Ectodermal cell (in vitro differentiated cells): ENCODE measurements around the gene TAC4.

ENCODE experiments used
- H3K27ac ChIP-seq: 2 replicates; pipeline ENCODE4 v1.7.0; 2013; ENCODE audit warnings: mild to moderate bottlenecking, low read depth, low read length; ENCODE audit not compliant: insufficient read depth, poor library complexity, severe bottlenecking
- H3K27me3 ChIP-seq: 2 replicates; pipeline ENCODE4 v1.7.0; 2013; ENCODE audit warnings: mild to moderate bottlenecking, low read length; ENCODE audit not compliant: insufficient read depth, control insufficient read depth, poor library complexity, severe bottlenecking
- H3K36me3 ChIP-seq: one replicate; pipeline ENCODE4 v1.7.0; 2013; ENCODE audit warnings: low read length; ENCODE audit not compliant: control insufficient read depth, insufficient read depth
- H3K4me1 ChIP-seq: one replicate; pipeline ENCODE4 v1.7.0; 2013; ENCODE audit warnings: low read length; ENCODE audit not compliant: control insufficient read depth, insufficient read depth
- H3K4me3 ChIP-seq: 2 replicates; pipeline ENCODE4 v1.7.0; 2013; ENCODE audit warnings: low read depth, low read length, control low read depth; ENCODE audit not compliant: insufficient read depth
- H3K9me3 ChIP-seq: 2 replicates; pipeline ENCODE4 v1.7.0; 2013; ENCODE audit warnings: mild to moderate bottlenecking, low read length, moderate library complexity; ENCODE audit not compliant: control insufficient read depth
- WGBS, 2 experiments: methylation state at CpG; one replicate each; pipeline ENCODE4 v1.1.7; 2013; ENCODE audit warnings: missing lambda C conversion rate in 2 of 2; 5-methylcytosine and 5-hydroxymethylcytosine counted together

The TAC4 gene

DNA sequence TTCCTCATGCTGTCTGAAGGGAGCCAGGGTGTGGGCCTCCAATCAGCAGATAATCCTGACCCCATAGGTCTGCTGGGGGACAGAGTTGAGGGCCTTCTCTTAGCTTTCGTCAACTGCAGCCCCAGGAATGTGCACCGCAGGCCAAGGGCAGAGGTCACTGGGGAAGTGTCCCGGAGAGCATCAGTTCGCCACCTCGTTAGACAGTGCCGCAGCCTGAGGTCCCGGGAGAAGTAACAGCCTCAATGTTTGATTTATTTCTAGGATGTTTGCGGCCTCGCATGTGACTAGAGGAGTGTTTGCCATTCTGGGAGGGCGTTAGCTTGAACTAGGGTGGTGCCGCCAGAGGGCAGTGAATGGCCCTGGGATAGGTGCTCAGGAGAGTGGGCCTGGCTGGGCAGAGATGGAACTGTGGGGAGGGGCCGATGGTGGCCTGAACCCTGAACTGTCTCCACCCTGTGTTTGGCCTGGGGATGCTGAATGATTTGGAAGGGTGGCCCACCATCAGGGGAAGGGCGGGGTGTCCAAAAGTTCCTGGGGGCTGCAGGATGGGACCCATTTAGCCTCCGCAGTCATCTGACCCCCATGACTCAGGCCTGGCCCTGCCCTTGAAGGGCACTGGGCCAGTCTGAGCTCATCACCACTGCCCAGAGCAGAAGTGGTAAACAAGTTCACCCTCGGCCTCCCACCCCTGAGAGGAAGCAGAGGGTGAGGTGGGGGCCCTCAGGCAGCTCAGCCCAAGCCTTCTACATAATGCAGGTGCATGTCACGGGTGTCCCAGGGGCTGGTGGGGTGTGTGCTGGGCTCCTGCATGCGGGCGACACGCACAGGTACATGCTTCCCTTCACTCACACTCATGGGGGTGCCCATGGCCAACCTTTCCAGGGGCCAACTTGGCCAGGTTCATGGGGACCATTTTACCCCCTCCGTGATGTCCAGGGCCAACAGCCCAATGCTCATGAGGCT lies 12.4 kb upstream of the TAC4 start:
- H3K9me3 ChIP-seq = no peaks in the 10 kb centered on the region
- peaks cover 15% of the 10 kb centered on the region for H3K4me1 ChIP-seq
- H3K36me3 ChIP-seq = no peaks in the 10 kb centered on the region
- no peak overlapping the region for H3K4me3 ChIP-seq
- WGBS, 2 experiments = 88 to 89% methylated on average over 20 of the region's 20 CpGs
- no peaks in the 10 kb centered on the region for H3K27me3 ChIP-seq
- no peak overlapping the region for H3K27ac ChIP-seq

DNA sequence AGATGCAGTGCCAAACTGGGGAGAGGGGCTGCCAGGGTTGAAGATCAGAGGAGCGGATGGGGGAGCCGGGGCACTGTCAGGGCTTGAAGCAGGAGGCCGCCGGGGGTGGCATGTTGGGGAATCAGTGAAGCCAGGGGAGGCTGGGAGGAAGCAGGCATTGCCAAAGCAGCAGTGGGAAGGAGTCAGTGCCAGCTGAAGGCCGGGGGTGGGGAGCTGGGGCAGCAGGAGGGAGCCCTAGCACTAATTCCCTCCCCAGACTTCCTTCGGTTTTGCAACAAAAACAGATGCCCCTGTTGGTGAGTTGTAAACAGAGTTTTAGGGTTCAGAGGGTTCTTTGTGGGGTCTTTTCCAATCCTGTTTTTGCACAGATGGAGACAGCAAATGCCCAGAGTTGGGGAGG lies 10.9 kb upstream of the TAC4 start:
- H3K27ac ChIP-seq = no peak overlapping the region
- H3K4me3 ChIP-seq = no peak overlapping the region
- WGBS, 2 experiments = 81 to 90% methylated on average over 6 of the region's 6 CpGs
- H3K4me1 ChIP-seq = peaks cover 8% of the 10 kb centered on the region
- no peaks in the 10 kb centered on the region for H3K36me3 ChIP-seq
- H3K27me3 ChIP-seq = peaks cover 2% of the 10 kb centered on the region
- no peaks in the 10 kb centered on the region for H3K9me3 ChIP-seq

DNA sequence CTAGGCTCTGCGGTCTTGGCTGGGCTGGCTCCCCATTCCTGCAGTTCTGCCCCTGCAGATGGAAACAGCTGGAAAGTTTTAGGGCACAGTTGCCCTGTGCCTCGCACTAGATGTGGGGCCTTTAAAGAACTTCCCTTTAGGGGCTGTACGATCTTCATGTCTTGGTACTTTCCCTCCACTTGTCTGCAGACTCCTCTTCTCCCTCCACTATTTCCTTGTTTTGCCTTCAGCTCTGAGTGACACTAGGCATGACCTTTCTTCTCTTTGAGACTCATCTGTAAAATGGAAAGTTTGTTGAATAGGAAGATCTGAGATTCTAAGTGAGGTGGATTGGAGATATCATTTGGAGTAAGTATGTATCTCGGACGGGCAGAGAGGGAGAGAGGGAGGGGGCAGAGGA lies 6.3 kb upstream of the TAC4 start:
- Histone ChIP-seq H3K36me3 (no peaks in the 10 kb centered on the region), H3K4me1 (peaks cover 7% of the 10 kb centered on the region), H3K27me3 (peaks cover 45% of the 10 kb centered on the region), H3K4me3 (no peak overlapping the region), H3K9me3 (no peaks in the 10 kb centered on the region), H3K27ac (no peak overlapping the region)
- 92 to 93% methylated on average over 5 of the region's 5 CpGs for WGBS, 2 experiments

DNA sequence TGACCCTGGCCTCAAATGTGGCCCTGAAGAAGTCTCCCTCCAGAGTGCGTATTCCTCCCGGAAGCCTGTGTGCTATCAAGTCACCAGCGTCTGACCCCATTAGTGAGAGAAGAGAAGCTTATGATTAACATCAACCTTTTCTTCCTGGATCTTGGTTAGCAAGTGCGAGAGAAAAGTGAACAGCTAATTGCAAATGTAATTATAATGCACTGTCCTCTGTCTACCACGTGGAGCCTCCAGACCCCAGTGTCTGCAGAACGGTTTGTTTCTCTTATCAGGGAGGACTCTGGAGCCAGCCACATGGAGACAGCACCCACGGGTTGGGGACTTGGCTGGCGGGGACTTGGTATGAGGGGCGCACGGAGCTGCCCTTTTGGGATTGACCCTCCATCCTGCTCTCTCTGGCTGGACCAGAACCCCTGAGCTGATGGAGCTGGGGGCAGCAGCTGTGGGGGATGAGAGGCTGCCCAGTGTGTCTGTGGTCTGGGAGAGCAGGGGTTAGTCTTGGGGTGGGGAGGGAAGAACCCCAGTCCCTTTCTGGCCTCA lies 5.7 kb upstream of the TAC4 start:
- Histone ChIP-seq H3K27ac (no peak overlapping the region), H3K4me3 (no peak overlapping the region), H3K27me3 (peaks cover 46% of the 10 kb centered on the region), H3K36me3 (no peaks in the 10 kb centered on the region), H3K4me1 (peaks cover 7% of the 10 kb centered on the region), H3K9me3 (no peaks in the 10 kb centered on the region)
- 83 to 87% methylated on average over 10 of the region's 10 CpGs for WGBS, 2 experiments

DNA sequence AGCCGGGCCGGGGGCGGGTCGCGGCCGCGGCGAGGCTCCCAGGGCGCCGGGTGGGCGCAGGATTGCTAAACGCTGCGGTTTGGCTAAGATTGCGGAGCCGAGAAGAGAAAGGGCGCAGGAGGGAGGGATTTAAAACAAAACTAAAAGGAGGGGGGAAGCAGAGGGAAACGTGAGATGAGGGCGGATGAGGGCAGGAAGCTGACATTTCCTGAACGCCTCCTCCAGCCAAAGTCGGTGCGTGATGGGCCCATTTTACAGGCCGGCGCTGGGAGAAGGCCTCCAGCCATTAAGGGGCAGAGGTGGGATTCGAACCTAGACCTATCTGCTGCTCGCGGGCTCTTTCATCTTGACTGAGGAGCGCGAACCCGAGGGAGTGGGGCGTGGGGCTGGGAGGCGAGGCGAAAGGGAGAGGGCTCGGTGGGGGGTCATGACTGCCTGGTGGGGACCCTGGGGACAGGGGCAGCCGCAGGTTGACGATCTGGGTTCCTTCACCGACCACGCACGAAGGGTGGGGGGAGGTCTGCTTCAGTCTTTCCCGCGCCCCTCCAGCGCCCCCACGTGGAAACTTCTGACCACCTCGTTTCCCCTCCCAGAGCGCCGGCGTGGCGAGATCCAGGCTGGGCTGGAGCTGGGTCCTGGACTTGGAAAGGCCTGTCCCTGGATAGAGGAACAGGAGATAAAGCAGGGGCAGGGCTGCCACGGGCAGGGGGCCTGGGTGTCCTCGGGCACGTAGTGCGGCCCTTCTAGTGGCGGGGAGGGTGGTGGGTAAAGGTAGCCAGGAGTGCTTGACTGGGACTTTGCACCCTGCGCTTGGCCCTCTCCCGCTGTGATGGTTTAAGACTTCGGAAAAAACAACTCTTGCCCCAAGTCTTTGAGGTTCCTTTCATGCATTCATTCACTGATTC lies 3.8 kb upstream of the TAC4 start:
- Histone ChIP-seq H3K27me3 (peaks cover 46% of the 10 kb centered on the region), H3K27ac (no peak overlapping the region), H3K4me3 (peak overlapping the region; percentile 36), H3K9me3 (no peaks in the 10 kb centered on the region), H3K36me3 (no peaks in the 10 kb centered on the region), H3K4me1 (peaks cover 16% of the 10 kb centered on the region)
- WGBS, 2 experiments = 8% methylated on average over 55 of the region's 55 CpGs

DNA sequence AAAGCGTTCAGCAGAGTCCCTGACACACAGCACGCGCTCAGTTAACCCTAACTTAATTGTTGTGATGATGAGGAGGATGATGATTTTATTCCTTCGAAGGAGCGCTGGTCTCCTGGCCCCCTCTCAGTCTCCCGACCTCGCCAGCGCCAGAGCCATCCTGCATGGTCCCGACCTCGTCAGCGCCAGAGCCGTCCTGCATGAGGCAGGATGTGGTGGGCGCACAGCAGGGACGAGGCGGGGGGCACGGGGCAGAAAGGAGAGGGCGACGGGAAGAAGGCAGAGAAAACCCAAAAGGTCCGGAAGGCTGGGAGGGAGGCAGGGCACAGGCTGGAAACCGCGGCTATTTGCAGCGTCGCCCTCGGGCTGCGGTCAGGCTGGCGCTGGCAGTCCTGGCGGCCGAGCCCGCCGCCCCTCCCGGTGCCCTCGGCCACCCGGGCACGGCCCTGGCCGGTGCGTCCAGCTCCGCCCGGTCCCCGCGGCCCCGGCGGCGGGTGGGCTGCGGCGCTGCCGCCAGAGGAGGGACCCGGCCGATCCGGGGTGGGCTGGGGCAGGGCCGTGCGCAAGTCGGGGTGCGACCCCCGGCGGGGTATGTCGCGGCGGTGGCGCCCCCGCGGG lies 3.0 kb upstream of the TAC4 start:
- 2 to 3% methylated on average over 61 of the region's 61 CpGs for WGBS, 2 experiments
- Histone ChIP-seq H3K27ac (no peak overlapping the region), H3K36me3 (no peaks in the 10 kb centered on the region), H3K4me3 (peak overlapping the region; percentile 36), H3K4me1 (peaks cover 16% of the 10 kb centered on the region), H3K9me3 (no peaks in the 10 kb centered on the region), H3K27me3 (peaks cover 46% of the 10 kb centered on the region)

DNA sequence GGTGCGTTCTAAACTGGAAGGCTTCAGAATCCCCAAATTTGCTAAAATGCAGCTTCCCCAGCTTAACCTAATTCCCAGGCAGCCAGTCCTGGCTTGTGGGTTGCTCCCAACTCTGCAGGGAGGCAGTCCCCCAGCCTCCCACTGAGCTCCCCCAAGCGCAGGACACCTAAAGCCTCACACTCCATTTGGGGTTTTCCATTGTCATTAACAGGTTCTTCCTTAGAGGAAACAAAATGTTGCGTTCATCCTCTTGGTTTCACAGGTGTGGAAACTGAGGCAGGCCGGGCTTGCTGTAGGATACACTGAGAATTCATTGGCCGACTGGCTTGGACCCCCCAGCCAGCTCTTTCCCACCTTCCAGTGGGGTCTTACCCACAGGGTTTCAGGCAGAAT lies 2.3 kb upstream of the TAC4 start:
- H3K9me3 ChIP-seq = no peaks in the 10 kb centered on the region
- peaks cover 16% of the 10 kb centered on the region for H3K4me1 ChIP-seq
- H3K27ac ChIP-seq = no peak overlapping the region
- H3K27me3 ChIP-seq = peaks cover 46% of the 10 kb centered on the region
- no peak overlapping the region for H3K4me3 ChIP-seq
- WGBS, 2 experiments = 78 to 81% methylated on average over 5 of the region's 5 CpGs
- no peaks in the 10 kb centered on the region for H3K36me3 ChIP-seq

DNA sequence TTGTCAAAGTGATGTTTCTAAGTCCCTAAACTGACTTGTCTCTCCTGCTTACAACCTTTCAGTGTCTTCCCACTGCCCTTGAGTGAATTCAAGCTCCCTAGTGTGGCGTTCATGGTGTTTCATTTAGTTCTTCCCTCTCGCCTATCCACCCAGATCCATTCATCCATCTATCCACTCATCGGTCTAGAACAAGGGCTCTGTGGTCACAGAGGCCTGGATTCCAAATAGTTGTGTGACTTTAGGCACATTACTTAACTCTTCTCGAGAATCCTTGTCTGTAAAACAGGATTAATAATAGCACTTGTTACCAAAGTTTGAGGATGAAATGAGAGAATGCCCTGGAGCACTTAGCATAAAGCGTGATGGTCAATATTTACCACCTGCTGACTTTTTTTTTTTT lies 870 bp upstream of the TAC4 start:
- Histone ChIP-seq H3K4me1 (peaks cover 16% of the 10 kb centered on the region), H3K36me3 (no peaks in the 10 kb centered on the region), H3K27ac (no peak overlapping the region), H3K27me3 (peaks cover 44% of the 10 kb centered on the region), H3K4me3 (no peak overlapping the region), H3K9me3 (no peaks in the 10 kb centered on the region)
- 95 to 96% methylated on average over 5 of the region's 5 CpGs for WGBS, 2 experiments

DNA sequence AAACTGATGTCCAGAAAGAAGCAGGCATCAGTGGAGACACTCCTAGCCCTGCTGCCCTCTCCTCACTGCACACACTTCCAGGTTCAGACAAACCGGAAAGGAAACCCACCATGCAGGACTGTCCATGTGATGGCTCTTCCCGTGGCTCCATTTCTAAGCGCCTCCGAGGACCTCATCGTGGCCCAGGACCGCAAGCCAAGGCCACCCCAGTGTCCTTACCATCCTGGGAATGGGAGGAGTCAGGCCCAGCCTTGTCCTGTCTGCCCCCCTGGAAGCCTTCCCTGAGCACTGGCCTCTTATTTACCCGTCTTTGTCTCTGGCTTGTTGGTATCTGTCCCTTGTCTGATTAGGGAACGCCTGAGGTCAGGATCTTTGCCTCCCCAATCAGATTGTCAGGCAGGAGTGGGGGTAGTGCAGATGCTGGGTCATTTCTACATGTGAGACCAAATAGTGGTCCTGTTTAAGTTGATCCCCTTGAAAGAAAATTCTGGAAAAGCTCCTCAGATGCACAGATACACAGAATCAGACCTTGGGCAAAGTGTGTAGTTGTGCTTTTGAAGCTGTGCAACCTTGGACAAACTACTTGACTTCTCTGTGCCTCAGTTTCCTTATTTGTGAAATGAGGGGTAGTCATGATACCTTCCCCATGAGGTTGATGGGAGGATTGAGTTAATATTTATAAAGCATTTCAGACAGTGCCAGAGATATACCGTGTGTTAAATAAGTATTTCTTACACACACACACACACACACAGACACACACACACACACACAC lies 744 bp downstream of the TAC4 start:
- 80 to 81% methylated on average over 9 of the region's 9 CpGs for WGBS, 2 experiments
- Histone ChIP-seq H3K9me3 (no peaks in the 10 kb centered on the region), H3K36me3 (no peaks in the 10 kb centered on the region), H3K27ac (no peak overlapping the region), H3K4me1 (peaks cover 16% of the 10 kb centered on the region), H3K4me3 (no peak overlapping the region), H3K27me3 (peaks cover 31% of the 10 kb centered on the region)
